ENCODE data around the gene PRKX.
"Not testable (repeated sequence)": the region's sequence is repeated elsewhere in the genome, so short reads cannot be mapped to it uniquely, and the experiment has no call there.

The PRKX gene

DNA sequence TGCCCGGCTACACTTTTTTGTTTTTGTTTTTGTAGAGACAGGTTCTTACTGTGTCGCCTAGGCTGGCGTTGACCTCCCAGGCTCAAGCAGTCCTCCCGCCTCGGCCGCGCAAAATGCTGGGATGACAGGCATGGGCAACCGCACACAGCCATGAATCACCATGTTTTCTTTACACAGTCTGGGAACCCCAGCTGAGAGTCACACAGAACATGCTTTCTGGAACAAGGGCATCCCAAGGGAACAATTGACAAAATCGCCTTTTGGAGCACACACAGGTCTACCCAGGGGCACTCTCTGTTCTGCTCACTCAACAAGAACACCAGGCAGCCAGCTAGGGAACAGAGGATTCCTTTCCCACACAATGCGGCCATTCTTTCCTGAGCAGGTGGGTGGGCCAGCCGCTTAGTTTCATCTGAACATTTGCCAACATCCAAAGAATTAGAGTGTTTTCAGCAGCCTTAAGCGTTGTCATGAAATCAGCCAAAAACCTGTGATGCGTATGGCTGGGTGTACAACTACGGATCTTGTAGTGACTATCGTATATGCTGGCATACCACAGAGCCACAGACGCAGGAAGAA, 15.7 kb downstream of the PRKX start:
- no peak for TF ChIP-seq ZFX (IDR thresholded peaks at IDR 0.05)
- TF ChIP-seq, protein P1, sequence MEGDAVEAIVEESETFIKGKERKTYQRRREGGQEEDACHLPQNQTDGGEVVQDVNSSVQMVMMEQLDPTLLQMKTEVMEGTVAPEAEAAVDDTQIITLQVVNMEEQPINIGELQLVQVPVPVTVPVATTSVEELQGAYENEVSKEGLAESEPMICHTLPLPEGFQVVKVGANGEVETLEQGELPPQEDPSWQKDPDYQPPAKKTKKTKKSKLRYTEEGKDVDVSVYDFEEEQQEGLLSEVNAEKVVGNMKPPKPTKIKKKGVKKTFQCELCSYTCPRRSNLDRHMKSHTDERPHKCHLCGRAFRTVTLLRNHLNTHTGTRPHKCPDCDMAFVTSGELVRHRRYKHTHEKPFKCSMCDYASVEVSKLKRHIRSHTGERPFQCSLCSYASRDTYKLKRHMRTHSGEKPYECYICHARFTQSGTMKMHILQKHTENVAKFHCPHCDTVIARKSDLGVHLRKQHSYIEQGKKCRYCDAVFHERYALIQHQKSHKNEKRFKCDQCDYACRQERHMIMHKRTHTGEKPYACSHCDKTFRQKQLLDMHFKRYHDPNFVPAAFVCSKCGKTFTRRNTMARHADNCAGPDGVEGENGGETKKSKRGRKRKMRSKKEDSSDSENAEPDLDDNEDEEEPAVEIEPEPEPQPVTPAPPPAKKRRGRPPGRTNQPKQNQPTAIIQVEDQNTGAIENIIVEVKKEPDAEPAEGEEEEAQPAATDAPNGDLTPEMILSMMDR (conservative IDR thresholded peaks at IDR 0.05), result no peak
- H3K27ac ChIP-seq, result no peak overlapping the region

DNA sequence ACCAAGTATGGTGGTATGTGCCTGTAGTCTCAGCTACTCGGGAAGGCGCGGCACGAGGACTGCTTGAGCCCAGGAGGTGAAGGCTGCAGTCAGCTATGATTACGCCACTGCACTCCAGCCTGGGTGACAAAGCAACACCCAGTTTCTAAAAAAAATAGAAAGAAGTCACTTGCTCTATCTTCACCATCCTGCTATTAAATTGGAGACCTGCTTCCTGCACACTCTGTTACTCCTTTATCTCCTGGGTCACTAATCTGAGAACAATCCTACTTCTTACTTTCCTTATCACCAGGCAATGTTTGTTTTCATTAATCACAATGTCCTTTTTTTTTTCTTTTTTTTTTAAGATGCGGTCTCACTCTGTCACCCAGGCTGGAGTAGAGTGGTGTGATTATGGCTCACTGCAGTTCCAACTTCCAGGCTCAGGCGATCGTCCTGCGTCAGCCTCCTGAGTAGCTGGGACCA, 16.2 kb downstream of the PRKX start:
- H3K27ac ChIP-seq, result no peak overlapping the region
- no peak for TF ChIP-seq ZFX (IDR thresholded peaks at IDR 0.05)
- TF ChIP-seq, protein P1 (conservative IDR thresholded peaks at IDR 0.05), result no peak

DNA sequence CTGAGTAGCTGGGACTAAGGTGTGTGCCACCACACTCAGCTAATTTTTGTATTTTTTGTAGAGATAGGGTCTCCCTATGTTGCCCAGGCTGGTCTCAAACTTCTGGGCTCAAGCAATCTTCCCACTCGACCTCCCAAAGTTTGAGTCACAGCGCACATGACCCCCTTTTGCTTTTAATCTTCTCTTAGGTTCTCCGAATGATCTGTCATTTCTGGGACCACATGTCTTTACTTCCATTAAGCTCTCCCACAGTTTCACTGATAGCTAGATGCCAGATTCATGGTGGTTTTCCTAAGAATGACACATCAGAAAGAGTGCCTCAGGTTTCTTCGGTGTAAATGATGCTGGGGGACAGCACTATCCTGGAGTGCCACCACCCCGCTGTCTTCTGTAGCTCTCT, 17.9 kb downstream of the PRKX start:
- TF ChIP-seq ZFX (IDR thresholded peaks at IDR 0.05), result no peak
- TF ChIP-seq, protein P1 (conservative IDR thresholded peaks at IDR 0.05), result no peak
- H3K27ac ChIP-seq, result no peak overlapping the region

DNA sequence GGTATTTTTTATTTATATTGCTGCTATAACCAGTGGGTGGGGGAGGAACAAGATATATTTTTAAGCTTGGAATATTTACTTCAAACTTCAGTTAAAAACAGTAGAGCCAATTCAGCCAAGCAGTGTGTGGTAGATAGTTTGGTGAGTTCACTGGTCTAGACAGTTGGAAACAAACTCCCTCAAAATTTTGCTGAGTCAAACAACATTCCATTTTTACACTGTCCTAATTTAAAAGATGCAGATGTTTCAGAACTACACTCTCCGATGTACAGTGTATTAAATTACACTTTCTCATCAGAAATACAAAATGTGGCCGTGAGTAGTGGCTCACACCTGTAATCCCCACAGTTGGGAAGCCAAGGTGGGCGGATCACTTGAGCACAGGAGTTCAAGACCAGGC, 23.3 kb downstream of the PRKX start:
- TF ChIP-seq, protein P1 (conservative IDR thresholded peaks at IDR 0.05), result no peak
- TF ChIP-seq ZFX (IDR thresholded peaks at IDR 0.05), result no peak
- H3K27ac ChIP-seq, result no peak overlapping the region

DNA sequence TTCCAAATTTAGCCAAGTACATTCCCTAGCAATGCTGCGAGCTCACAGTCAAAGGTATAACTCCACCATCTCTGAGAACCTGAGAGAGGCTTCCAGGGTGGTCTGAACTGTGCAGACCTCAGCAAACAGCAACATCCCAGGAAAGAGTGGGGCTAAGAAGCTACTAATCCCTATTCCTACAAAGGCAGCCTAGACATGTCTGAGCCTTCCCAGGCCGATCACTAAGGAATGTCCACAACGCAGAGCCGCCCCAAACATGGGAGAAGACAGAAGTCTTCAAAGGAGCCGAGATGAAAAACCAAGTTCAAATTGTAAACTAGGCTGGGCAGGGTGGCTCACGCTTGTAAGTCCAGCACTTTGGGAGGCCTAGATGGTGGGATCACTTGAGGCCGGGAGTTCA, 30.2 kb downstream of the PRKX start:
- not testable (repeated sequence) for H3K27ac ChIP-seq

DNA sequence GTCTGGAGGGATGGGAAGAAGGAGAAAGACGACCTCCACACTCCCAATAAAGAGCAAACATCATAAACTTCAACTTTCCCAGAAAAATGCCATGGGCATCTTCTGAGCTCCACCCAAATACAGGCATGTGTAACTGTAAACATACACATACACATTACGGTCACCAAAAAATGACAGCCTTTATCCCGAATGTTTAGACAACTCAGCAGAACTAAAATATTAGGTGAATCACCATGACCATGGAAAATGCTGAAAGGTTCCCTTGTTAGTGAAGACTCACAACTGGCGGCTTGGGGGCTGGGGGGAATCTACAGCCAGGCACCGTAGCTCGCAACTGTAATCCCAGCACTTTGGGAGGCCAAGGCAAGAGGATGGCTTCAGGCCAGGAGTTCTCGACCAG, 33.0 kb downstream of the PRKX start:
- H3K27ac ChIP-seq, result no peak overlapping the region
- TF ChIP-seq ZFX (IDR thresholded peaks at IDR 0.05), result no peak
- TF ChIP-seq, protein P1 (conservative IDR thresholded peaks at IDR 0.05), result no peak

DNA sequence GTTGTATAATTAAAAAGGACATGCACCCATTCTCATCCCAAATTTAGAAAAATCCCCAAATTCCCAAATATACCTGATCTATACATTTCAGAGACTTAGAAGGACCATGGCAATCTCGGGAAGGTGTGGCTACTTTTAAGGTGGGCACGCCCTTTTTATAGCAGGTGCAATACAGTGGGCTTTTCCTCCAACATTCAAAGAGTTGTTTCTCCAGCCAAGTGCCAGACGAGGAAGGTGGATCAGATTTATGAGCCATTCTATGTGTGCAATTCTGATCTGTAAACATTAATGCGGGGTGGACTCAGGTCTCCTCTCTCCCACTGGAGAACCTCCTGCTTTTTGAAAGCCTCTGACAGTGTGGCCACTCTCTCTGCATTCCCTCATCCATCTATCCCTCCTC, 33.8 kb downstream of the PRKX start:
- H3K27ac ChIP-seq, result no peak overlapping the region
- TF ChIP-seq ZFX (IDR thresholded peaks at IDR 0.05), result no peak
- TF ChIP-seq, protein P1 (conservative IDR thresholded peaks at IDR 0.05), result no peak

DNA sequence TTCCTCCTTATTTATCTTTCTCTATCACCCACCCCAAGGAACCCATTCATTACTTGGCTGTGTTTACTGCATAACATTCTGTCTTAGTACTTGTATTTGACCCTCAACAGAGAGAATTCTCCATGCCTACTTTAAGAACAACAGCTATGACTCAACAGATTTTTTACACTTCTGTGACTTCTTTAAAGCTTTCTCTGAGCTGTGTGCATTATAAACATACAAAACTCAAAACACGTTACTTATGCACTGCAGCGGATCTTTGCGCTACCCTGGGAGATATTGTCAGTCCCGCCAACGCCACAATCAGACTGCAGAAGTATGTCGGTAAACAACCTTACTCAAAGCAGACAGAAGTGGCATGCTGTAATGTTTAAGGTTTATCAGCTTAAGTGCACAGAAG, 35.1 kb downstream of the PRKX start:
- no peak overlapping the region for H3K27ac ChIP-seq
- no peak for TF ChIP-seq ZFX (IDR thresholded peaks at IDR 0.05)
- TF ChIP-seq, protein P1 (conservative IDR thresholded peaks at IDR 0.05), result no peak

Data from C4-2B (cell line).